GM12873 (cell line): ENCODE results near the gene CTNND2.

Experiments used
- TF ChIP-seq, protein P1 (sequence below): IDR thresholded peaks from 2 replicates; pipeline ENCODE4 v1.5.1; 2012; ENCODE audit warnings: low read depth, mild to moderate bottlenecking, moderate library complexity, low read length, control low read depth; ENCODE audit not compliant: insufficient read depth; ENCODE audit errors: missing control alignments

CTNND2 gene

DNA sequence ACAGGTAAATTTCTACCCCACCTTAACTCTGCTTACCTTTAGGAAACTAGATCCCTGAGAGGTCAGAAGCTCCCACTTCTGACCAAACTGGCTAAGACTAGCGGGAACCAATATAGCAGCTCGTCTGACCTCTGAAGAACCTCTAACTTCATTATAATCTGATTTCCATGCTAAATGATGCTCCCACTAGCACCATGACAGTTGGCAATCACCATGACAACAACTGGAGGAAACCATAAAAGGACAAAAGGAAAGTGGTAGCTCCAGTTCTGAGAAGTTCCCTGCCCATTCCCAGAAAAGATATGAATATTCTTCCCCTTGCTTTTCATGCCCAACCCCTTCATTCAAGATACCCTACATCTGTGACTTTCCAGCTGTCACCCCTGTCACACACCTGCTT is 483.3 kb downstream of the CTNND2 start:
- TF ChIP-seq, protein P1, sequence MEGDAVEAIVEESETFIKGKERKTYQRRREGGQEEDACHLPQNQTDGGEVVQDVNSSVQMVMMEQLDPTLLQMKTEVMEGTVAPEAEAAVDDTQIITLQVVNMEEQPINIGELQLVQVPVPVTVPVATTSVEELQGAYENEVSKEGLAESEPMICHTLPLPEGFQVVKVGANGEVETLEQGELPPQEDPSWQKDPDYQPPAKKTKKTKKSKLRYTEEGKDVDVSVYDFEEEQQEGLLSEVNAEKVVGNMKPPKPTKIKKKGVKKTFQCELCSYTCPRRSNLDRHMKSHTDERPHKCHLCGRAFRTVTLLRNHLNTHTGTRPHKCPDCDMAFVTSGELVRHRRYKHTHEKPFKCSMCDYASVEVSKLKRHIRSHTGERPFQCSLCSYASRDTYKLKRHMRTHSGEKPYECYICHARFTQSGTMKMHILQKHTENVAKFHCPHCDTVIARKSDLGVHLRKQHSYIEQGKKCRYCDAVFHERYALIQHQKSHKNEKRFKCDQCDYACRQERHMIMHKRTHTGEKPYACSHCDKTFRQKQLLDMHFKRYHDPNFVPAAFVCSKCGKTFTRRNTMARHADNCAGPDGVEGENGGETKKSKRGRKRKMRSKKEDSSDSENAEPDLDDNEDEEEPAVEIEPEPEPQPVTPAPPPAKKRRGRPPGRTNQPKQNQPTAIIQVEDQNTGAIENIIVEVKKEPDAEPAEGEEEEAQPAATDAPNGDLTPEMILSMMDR: no peak

DNA sequence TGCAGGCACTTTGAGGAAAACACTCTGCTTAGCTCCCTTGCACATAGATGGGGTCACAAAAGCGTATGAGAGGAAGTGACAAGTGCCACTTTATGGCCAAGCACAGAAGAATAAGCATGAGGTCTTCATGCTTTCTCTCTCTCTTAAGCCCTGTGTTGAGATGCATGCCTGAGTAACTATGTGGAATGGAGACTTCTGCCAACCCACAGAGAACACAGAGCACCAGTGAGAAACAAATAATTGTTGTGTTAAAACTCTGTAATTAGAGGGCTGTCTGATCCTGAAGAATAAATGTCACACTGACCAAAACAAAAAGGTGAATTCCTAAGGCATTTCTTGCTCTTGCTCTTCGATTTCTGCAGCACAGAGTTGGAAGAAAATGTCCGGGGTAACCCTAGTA is 488.5 kb downstream of the CTNND2 start:
- TF ChIP-seq, protein P1: no peak

DNA sequence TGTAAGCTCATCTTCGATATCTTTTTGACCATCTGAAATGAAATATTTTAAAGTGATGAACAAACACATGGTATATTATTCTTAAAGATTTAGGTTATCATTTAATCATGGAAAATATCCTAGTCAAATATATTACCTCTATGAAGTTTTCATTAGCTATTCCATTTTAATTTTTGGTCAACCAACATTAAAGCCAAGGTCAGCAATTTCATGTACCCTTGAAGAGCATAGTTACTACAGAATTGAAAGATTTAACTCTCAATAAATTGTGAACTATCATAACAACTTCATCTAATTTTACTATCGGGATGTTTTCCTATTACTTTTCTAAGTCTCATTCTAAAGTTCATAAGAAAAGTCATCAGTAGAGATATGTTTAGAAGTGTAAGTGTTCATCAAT is 492.6 kb downstream of the CTNND2 start:
- TF ChIP-seq, protein P1: no peak

DNA sequence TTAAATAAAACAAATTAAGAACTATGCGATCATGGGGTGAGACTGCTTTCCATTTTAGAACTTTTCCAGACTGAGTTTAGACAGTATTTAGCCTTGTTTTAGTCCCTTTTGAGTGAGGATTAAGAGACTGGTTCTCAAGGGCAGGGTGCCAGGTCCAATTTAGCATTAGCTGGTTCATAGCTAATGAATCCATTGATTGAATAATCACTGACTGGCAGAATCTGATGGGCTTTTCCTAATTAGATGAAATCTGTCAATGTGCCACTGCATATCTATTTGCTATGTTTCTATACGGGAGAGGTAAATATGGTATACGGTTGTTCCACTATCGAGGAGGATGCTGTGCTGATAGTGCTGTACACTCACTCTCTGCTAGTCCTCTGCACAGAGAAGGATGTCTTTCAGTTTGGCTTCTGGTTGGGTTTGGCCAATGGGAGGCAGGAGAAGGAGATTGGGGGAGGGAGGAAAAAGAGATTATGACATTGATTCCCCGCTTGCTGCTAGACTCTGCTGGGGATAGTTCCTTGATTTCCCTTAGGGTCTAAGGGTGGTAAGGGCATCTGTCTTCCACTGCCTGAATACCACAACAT is 496.6 kb downstream of the CTNND2 start:
- TF ChIP-seq, protein P1: no peak

DNA sequence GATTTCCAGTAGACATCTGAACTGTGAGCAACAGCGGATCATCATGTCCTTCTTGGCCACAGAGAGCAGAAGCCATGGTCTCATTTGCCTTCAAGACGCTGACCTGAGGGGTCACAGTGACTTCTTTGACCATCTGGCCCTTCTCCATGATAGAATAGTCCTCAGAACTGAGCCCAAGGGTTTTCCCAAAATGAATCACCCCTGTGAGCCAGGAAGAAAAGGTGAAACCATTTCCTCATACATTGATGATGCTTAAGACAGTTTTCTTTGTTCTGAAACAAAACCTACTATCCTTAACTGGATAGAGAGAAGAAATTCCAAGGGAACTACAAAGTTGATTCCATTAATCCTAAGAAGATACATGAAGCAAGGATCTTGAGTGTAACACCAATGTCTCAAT is 503.9 kb downstream of the CTNND2 start:
- TF ChIP-seq, protein P1: no peak

DNA sequence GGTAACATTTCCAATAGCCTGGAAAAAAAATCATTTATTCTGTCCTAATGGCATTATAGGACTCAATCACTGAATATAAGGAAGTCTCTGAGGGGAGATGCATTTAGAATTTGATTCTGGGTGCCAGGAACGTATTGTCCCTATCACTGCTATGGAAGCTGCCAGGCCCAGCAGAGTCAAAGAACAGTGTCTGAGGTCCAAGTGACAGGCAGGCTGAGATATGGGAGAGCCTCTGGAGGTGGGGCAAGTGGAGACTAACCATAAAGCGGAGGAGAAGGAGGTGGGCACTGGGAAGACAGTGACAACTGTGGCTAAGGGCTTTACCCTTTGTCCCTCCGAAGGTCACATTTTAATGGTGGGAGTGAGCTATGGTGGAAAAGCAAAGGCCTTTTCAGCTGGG is 505.5 kb downstream of the CTNND2 start:
- TF ChIP-seq, protein P1: no peak

DNA sequence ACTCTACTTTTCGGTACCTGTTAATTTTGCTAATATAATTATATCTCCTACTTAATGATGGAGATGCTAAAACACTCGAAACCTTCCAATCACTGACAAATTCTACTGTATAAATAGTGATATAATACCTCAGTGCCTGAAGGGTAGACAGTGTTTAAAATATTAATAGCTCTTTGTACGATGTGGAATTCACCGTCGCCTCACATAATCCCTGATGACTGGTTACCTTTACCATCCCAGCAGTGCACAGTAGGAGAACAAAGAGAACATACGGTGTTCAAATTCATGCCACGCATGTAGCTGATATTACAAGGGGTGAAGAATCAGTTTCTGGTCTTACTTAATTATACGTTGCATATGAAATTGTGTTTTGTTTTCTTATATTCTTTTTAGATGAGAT is 506.7 kb downstream of the CTNND2 start:
- TF ChIP-seq, protein P1: no peak
